Neural progenitor cell (in vitro differentiated cells): ENCODE data around the gene KCTD12. TPM values are rescaled to one million over a fixed set of nuclear protein-coding genes. Genes with fewer than 3 reads are reported as not detected.

Experiments used
- DNase-seq: peaks from one replicate; pipeline ENCODE4 v3.0.0-alpha.2; 2016; ENCODE audit warnings: low spot score
- H2AFZ ChIP-seq: fragments of 200-600 bp; sonication (generic); replicated peaks from 2 replicates; pipeline ENCODE4 v1.6.1; 2016; ENCODE audit warnings: antibody characterized with exemption
- H3F3A ChIP-seq: fragments of 200-600 bp; sonication (generic); 2 replicates; pipeline ENCODE4 v1.6.1; 2016; ENCODE audit warnings: antibody characterized with exemption, low read depth
- H3K27ac ChIP-seq: fragments of 200-600 bp; sonication (generic); 2 replicates; pipeline ENCODE4 v1.5.1; 2016; ENCODE audit warnings: mild to moderate bottlenecking
- H3K27me3 ChIP-seq: fragments of 200-600 bp; sonication (generic); 2 replicates; pipeline ENCODE4 v1.6.1; 2016; ENCODE audit warnings: mild to moderate bottlenecking, moderate library complexity
- H3K36me3 ChIP-seq: fragments of 200-600 bp; sonication (generic); 2 replicates; pipeline ENCODE4 v1.5.1; 2016
- H3K4me1 ChIP-seq: fragments of 200-600 bp; sonication (generic); 2 replicates; pipeline ENCODE4 v1.6.1; 2016; ENCODE audit warnings: mixed run types
- H3K4me2 ChIP-seq: fragments of 200-600 bp; sonication (generic); 2 replicates; pipeline ENCODE4 v1.6.1; 2016
- H3K4me3 ChIP-seq: fragments of 200-600 bp; sonication (generic); 2 replicates; pipeline ENCODE4 v1.5.1; 2016
- H3K79me2 ChIP-seq: fragments of 200-600 bp; sonication (generic); 2 replicates; pipeline ENCODE4 v1.6.1; 2016; ENCODE audit warnings: low read depth
- H3K9ac ChIP-seq: fragments of 200-600 bp; sonication (generic); 2 replicates; pipeline ENCODE4 v1.6.1; 2016
- H3K9me3 ChIP-seq: fragments of 200-600 bp; sonication (generic); 2 replicates; pipeline ENCODE4 v1.5.1; 2016; ENCODE audit warnings: low read depth
- H4K20me1 ChIP-seq: fragments of 200-600 bp; sonication (generic); 2 replicates; pipeline ENCODE4 v1.6.1; 2016; ENCODE audit warnings: low read depth
- H3K27ac Mint-ChIP-seq: 3 replicates; pipeline ENCODE4 v1.8.0; 2021; ENCODE audit warnings: mixed read lengths
- H3K27me3 Mint-ChIP-seq: 2 replicates; pipeline ENCODE4 v1.8.0; 2022; ENCODE audit warnings: low read depth, mild to moderate bottlenecking, inconsistent platforms, moderate library complexity, mixed read lengths; ENCODE audit not compliant: insufficient read depth
- H3K36me3 Mint-ChIP-seq: 3 replicates; pipeline ENCODE4 v1.8.0; 2021; ENCODE audit warnings: mixed read lengths
- H3K4me1 Mint-ChIP-seq: 3 replicates; pipeline ENCODE4 v1.8.0; 2021; ENCODE audit warnings: mixed read lengths
- H3K4me3 Mint-ChIP-seq: 3 replicates; pipeline ENCODE4 v1.8.0; 2021; ENCODE audit warnings: mild to moderate bottlenecking, moderate library complexity, mixed read lengths
- H3K9me3 Mint-ChIP-seq: 3 replicates; pipeline ENCODE4 v1.8.0; 2020; ENCODE audit warnings: mixed read lengths
- EZH2 ChIP-seq: fragments of 200-600 bp; sonication (generic); IDR thresholded peaks from 2 replicates; pipeline ENCODE4 v1.6.1; 2017; ENCODE audit warnings: antibody characterized with exemption, mild to moderate bottlenecking, moderate library complexity
- EZH2phosphoT487 ChIP-seq: fragments of 200-600 bp; sonication (generic); IDR thresholded peaks from 2 replicates; pipeline ENCODE4 v1.6.1; 2017; ENCODE audit warnings: antibody characterized with exemption
- total RNA-seq: library from RNA; depleted of rRNA; stranded (reverse); fragments of >200 nt; gene quantifications from 2 replicates; pipeline ENCODE4 v1.2.3, GENCODE V29; 2015; ENCODE audit warnings: low replicate concordance
- TF ChIP-seq, protein P1 (sequence below): fragments of 200-600 bp; sonication (generic); IDR thresholded peaks from 2 replicates; pipeline ENCODE4 v1.5.1; 2017; ENCODE audit warnings: antibody characterized with exemption, mild to moderate bottlenecking

The KCTD12 gene
- total RNA-seq, 1 donor from 2014 or later = 1.9 TPM

DNA sequence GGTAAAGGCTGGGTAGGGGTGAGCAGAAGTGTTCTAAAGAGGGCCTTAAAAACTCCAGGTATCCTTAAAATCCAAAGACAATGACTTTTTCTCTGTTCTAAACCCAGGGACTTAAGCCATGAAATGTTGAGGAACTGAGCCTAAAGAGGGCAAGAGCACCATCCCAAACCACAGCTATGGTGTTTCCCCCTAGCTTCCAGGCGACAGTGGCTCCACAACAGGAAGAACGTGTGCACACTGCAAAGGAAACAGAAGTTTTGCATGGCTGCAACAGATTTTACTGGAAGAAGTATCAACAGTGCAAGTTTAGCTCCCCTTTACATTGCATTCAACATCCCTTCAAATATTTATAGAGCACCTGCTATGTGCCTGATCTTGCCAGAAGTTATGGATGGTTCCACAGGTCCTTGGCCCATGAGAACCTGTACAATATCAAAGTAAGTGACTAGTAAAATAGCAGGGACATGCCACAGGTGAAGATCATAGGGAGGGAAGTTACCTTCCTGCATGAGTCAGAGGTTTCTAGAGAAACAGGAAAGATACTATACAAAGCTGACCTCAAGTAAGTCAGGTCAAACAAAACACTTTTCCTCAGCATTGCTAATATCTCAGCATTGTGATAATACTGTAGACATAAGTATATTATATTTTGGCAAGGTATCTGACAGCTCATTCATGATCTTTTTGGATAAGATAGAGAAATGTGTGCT, 8.4 kb upstream of the KCTD12 start:
- H3F3A ChIP-seq = no peaks in the 10 kb centered on the region
- H3K4me1 ChIP-seq = peaks cover 4% of the 10 kb centered on the region
- H3K27ac Mint-ChIP-seq = no peak overlapping the region
- H3K27me3 ChIP-seq = peaks cover 55% of the 10 kb centered on the region
- H4K20me1 ChIP-seq = no peaks in the 10 kb centered on the region
- H3K4me2 ChIP-seq = no peak overlapping the region
- H3K27me3 Mint-ChIP-seq = peaks cover 2% of the 10 kb centered on the region
- peaks cover 11% of the 10 kb centered on the region for H3K9me3 Mint-ChIP-seq
- no peak overlapping the region for H3K27ac ChIP-seq
- H3K36me3 ChIP-seq = no peaks in the 10 kb centered on the region
- H2AFZ ChIP-seq = no peak overlapping the region
- no peak overlapping the region for H3K4me3 ChIP-seq
- no peaks in the 10 kb centered on the region for H3K4me1 Mint-ChIP-seq
- no peaks in the 10 kb centered on the region for H3K79me2 ChIP-seq
- H3K36me3 Mint-ChIP-seq = peaks cover 2% of the 10 kb centered on the region
- H3K4me3 Mint-ChIP-seq = no peak overlapping the region
- no peak overlapping the region for H3K9ac ChIP-seq
- no peak for DNase-seq
- H3K9me3 ChIP-seq = no peaks in the 10 kb centered on the region
- TF ChIP-seq EZH2 = no peak
- TF ChIP-seq EZH2phosphoT487 = no peak
- TF ChIP-seq, protein P1, sequence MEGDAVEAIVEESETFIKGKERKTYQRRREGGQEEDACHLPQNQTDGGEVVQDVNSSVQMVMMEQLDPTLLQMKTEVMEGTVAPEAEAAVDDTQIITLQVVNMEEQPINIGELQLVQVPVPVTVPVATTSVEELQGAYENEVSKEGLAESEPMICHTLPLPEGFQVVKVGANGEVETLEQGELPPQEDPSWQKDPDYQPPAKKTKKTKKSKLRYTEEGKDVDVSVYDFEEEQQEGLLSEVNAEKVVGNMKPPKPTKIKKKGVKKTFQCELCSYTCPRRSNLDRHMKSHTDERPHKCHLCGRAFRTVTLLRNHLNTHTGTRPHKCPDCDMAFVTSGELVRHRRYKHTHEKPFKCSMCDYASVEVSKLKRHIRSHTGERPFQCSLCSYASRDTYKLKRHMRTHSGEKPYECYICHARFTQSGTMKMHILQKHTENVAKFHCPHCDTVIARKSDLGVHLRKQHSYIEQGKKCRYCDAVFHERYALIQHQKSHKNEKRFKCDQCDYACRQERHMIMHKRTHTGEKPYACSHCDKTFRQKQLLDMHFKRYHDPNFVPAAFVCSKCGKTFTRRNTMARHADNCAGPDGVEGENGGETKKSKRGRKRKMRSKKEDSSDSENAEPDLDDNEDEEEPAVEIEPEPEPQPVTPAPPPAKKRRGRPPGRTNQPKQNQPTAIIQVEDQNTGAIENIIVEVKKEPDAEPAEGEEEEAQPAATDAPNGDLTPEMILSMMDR = no peak

GRCh38 chr13:76892488-76892887, 6.3 kb upstream of the KCTD12 start:
- H3K27ac Mint-ChIP-seq = no peak overlapping the region
- Histone ChIP-seq H3K27ac (no peak overlapping the region), H3F3A (no peaks in the 10 kb centered on the region), H4K20me1 (no peaks in the 10 kb centered on the region), H3K9ac (no peak overlapping the region), H3K4me1 (peaks cover 6% of the 10 kb centered on the region), H3K79me2 (no peaks in the 10 kb centered on the region), H3K9me3 (no peaks in the 10 kb centered on the region), H3K4me2 (no peak overlapping the region), H3K4me3 (no peak overlapping the region), H3K27me3 (peaks cover 76% of the 10 kb centered on the region), H2AFZ (no peak overlapping the region), H3K36me3 (no peaks in the 10 kb centered on the region)
- peaks cover 4% of the 10 kb centered on the region for H3K9me3 Mint-ChIP-seq
- H3K36me3 Mint-ChIP-seq = no peaks in the 10 kb centered on the region
- peaks cover under 1% of the 10 kb centered on the region for H3K4me1 Mint-ChIP-seq
- no peak for TF ChIP-seq EZH2
- TF ChIP-seq, protein P1 = no peak
- TF ChIP-seq EZH2phosphoT487 = no peak
- no peak overlapping the region for H3K4me3 Mint-ChIP-seq
- H3K27me3 Mint-ChIP-seq = peaks cover 1% of the 10 kb centered on the region
- no peak for DNase-seq

GRCh38 chr13:76890021-76890420, 3.8 kb upstream of the KCTD12 start:
- peaks cover 23% of the 10 kb centered on the region for H3F3A ChIP-seq
- no peaks in the 10 kb centered on the region for H3K36me3 ChIP-seq
- H3K4me1 ChIP-seq = peaks cover 6% of the 10 kb centered on the region
- no peak overlapping the region for H3K4me3 ChIP-seq
- no peak overlapping the region for H3K9ac ChIP-seq
- H3K4me2 ChIP-seq = no peak overlapping the region
- H3K79me2 ChIP-seq = no peaks in the 10 kb centered on the region
- H3K9me3 ChIP-seq = no peaks in the 10 kb centered on the region
- H4K20me1 ChIP-seq = no peaks in the 10 kb centered on the region
- H3K4me1 Mint-ChIP-seq = peaks cover 10% of the 10 kb centered on the region
- H2AFZ ChIP-seq = no peak overlapping the region
- H3K27me3 Mint-ChIP-seq = peaks cover 7% of the 10 kb centered on the region
- H3K27me3 ChIP-seq = peaks cover 99% of the 10 kb centered on the region
- no peak for TF ChIP-seq EZH2phosphoT487
- TF ChIP-seq, protein P1 = no peak
- TF ChIP-seq EZH2 = no peak
- no peaks in the 10 kb centered on the region for H3K9me3 Mint-ChIP-seq
- no peaks in the 10 kb centered on the region for H3K36me3 Mint-ChIP-seq
- H3K27ac ChIP-seq = no peak overlapping the region
- no peak overlapping the region for H3K27ac Mint-ChIP-seq
- H3K4me3 Mint-ChIP-seq = no peak overlapping the region
- DNase-seq = no peak
